CD14-positive monocyte (primary cell): ENCODE data around the gene DUS3L. TPM values are rescaled to one million over a fixed set of nuclear protein-coding genes. Genes with fewer than 3 reads are reported as not detected.

Experiments
- DNase-seq, 3 donors: peaks; one replicate each; pipeline ENCODE4 v3.0.0-alpha.2; 2011 to 2022
- H2AFZ ChIP-seq: 2 replicates; pipeline ENCODE4 v1.6.0; 2012; ENCODE audit warnings: mild to moderate bottlenecking, low read depth, low read length, inconsistent platforms; ENCODE audit not compliant: insufficient read depth, poor library complexity, severe bottlenecking
- H3K27ac ChIP-seq, 2 donors: 1 replicate in 1 of 2; 2 replicates in 1 of 2; pipeline ENCODE4 v1.5.1; 2012 to 2013; ENCODE audit warnings: low read length in 2 of 2, control low read depth in 1 of 2, inconsistent platforms in 1 of 2, low read depth in 1 of 2, mild to moderate bottlenecking in 1 of 2
- H3K27me3 ChIP-seq, 2 donors: one replicate each; pipeline versions ENCODE4 v1.6.0 to v1.6.1; 2011 to 2013; ENCODE audit warnings: low read length in 2 of 2; ENCODE audit not compliant: control insufficient read depth in 2 of 2, insufficient read depth in 2 of 2
- H3K36me3 ChIP-seq, 2 donors: replicated peaks in 1 of 2; 1 replicate in 1 of 2; 2 replicates in 1 of 2; pipeline versions ENCODE4 v1.5.1 to v1.6.1; 2012 to 2013; ENCODE audit warnings: low read length in 2 of 2, control low read depth in 1 of 2, inconsistent platforms in 1 of 2, mild to moderate bottlenecking in 1 of 2; ENCODE audit not compliant: insufficient read depth in 2 of 2, control insufficient read depth in 1 of 2
- H3K4me1 ChIP-seq, 2 donors: 1 replicate in 1 of 2; 2 replicates in 1 of 2; pipeline versions ENCODE4 v1.5.1 to v1.6.1; 2012 to 2013; ENCODE audit warnings: low read length in 2 of 2, control low read depth in 1 of 2, inconsistent platforms in 1 of 2, mild to moderate bottlenecking in 1 of 2, moderate library complexity in 1 of 2; ENCODE audit not compliant: insufficient read depth in 2 of 2, control insufficient read depth in 1 of 2
- H3K4me2 ChIP-seq: replicated peaks from 2 replicates; pipeline ENCODE3; 2012; ENCODE audit warnings: low read length, moderate library complexity, mild to moderate bottlenecking; ENCODE audit not compliant: poor library complexity, severe bottlenecking; ENCODE audit errors: extremely low read depth
- H3K4me3 ChIP-seq, 3 experiments: fragments of 200-600 bp in 1 of 3; sonication (generic) in 1 of 3; replicated peaks in 1 of 3; 1 replicate in 2 of 3; 2 replicates in 1 of 3; pipeline ENCODE4 v1.5.1; 2011 to 2013; ENCODE audit warnings: low read length in 3 of 3, mild to moderate bottlenecking in 3 of 3, control low read depth in 2 of 3, low read depth in 2 of 3, inconsistent platforms in 1 of 3, moderate library complexity in 1 of 3
- H3K79me2 ChIP-seq: 2 replicates; pipeline ENCODE4 v1.6.0; 2012; ENCODE audit warnings: mild to moderate bottlenecking, control low read depth, inconsistent platforms, low read length, moderate library complexity; ENCODE audit not compliant: insufficient read depth
- H3K9ac ChIP-seq: 2 replicates; pipeline ENCODE4 v1.6.0; 2017; ENCODE audit warnings: low read length, mild to moderate bottlenecking; ENCODE audit not compliant: insufficient read depth, poor library complexity, severe bottlenecking
- H3K9me3 ChIP-seq, 2 donors: replicated peaks in 1 of 2; 1 replicate in 1 of 2; 2 replicates in 1 of 2; pipeline versions ENCODE4 v1.5.1 to v1.6.1; 2012 to 2013; ENCODE audit warnings: low read length in 2 of 2, control low read depth in 1 of 2; ENCODE audit not compliant: control insufficient read depth in 1 of 2, insufficient read depth in 1 of 2
- H4K20me1 ChIP-seq: 2 replicates; pipeline ENCODE4 v1.6.0; 2012; ENCODE audit warnings: mild to moderate bottlenecking, low read length, control low read depth, moderate library complexity; ENCODE audit not compliant: insufficient read depth
- H3K27ac Mint-ChIP-seq, 7 donors: one replicate each; pipeline ENCODE4 v1.8.0; 2020; ENCODE audit warnings: mild to moderate bottlenecking in 7 of 7, mixed read lengths in 7 of 7, moderate library complexity in 6 of 7, inconsistent platforms in 2 of 7
- H3K27me3 Mint-ChIP-seq, 3 donors: one replicate each; pipeline ENCODE4 v1.8.0; 2021 to 2022; ENCODE audit warnings: low read depth in 3 of 3, mild to moderate bottlenecking in 3 of 3, mixed read lengths in 3 of 3, moderate library complexity in 3 of 3, inconsistent platforms in 1 of 3
- H3K36me3 Mint-ChIP-seq, 2 donors: one replicate each; pipeline ENCODE4 v1.8.0; 2020; ENCODE audit warnings: mixed read lengths in 2 of 2, inconsistent platforms in 1 of 2, mild to moderate bottlenecking in 1 of 2
- H3K4me1 Mint-ChIP-seq: one replicate; pipeline ENCODE4 v1.8.0; 2020; ENCODE audit warnings: mild to moderate bottlenecking, mixed read lengths
- H3K4me3 Mint-ChIP-seq, 2 donors: one replicate each; pipeline ENCODE4 v1.8.0; 2020; ENCODE audit warnings: mild to moderate bottlenecking in 2 of 2, mixed read lengths in 2 of 2, moderate library complexity in 1 of 2
- H3K9me3 Mint-ChIP-seq, 7 donors: one replicate each; pipeline ENCODE4 v1.8.0; 2020 to 2022; ENCODE audit warnings: mixed read lengths in 7 of 7, mild to moderate bottlenecking in 6 of 7, moderate library complexity in 6 of 7, inconsistent platforms in 2 of 7
- whole genome bisulfite sequencing: methylation state at CpG from one replicate; pipeline ENCODE4 v1.1.5; 2013; ENCODE audit warnings: missing lambda C conversion rate; ENCODE audit not compliant: insufficient coverage; 5-methylcytosine and 5-hydroxymethylcytosine counted together
- intact Hi-C, 2 donors: fragments of 100-400 bp; cut with micrococcal nuclease; formaldehyde crosslinking; loops; one replicate each; pipeline versions ENCODE4 v1.15.0 to v1.15.1; 2023
- polyA plus RNA-seq, 3 donors: library from polyadenylated mRNA; depleted of rRNA in 1 of 3; unstranded in 2 of 3; stranded (reverse) in 1 of 3; fragments of 300-500 nt in 2 of 3; fragments of >200 nt in 1 of 3; fragmentation: Illumina TruSeq in 2 of 3; gene quantifications; 1 replicate in 2 of 3; 2 replicates in 1 of 3; pipeline ENCODE4 v1.2.3, GENCODE V29; 2012 to 2021
- TF ChIP-seq, protein P1 (sequence below): fragments of 200-600 bp; IDR thresholded peaks from one replicate; pipeline ENCODE4 v1.8.0; 2022; ENCODE audit warnings: antibody characterized with exemption, mild to moderate bottlenecking

The DUS3L gene
- polyA plus RNA-seq, 3 donors = 17.4 to 40.2 (median 23.4) TPM

DNA sequence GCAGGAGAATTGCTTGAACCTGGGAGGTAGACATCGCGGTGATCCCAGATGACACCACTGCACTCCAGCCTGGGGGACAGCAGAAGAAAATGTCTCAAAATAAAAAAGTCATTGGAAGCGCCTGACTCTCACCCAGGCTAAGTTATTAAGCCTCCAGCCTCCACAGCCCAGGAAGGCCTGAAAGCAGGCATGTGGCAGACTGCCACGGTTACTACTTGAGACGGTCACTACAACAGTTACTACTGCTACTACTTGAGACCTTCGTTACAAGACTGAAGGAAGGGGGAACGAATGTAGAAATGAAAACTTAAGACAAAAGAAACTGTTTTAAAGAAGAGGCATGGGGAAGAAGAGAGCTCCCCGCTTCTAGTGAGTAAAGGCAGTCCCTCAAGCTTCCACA lies 16.0 kb downstream of the DUS3L start:
- Histone ChIP-seq H3K27me3 (no peaks in the 10 kb centered on the region), H3K9ac (no peak overlapping the region), H4K20me1 (no peaks in the 10 kb centered on the region), H3K36me3 (no peaks in the 10 kb centered on the region), H3K9me3 (no peaks in the 10 kb centered on the region), H3K4me3 (no peak overlapping the region), H3K27ac (no peak overlapping the region), H3K79me2 (no peaks in the 10 kb centered on the region), H3K4me2 (no peak overlapping the region), H2AFZ (no peak overlapping the region), H3K4me1 (no peaks in the 10 kb centered on the region)
- H3K36me3 Mint-ChIP-seq = no peaks in the 10 kb centered on the region
- H3K27ac Mint-ChIP-seq = peak overlapping the region in 1 of 7 donors; percentile 50
- H3K9me3 Mint-ChIP-seq = peaks cover 0 to 2% (median 0%) of the 10 kb centered on the region in 7 donors
- no peak for DNase-seq
- H3K27me3 Mint-ChIP-seq = peaks cover 2 to 16% (median 6%) of the 10 kb centered on the region in 3 donors
- intact Hi-C loops = no loop called here
- no peaks in the 10 kb centered on the region for H3K4me1 Mint-ChIP-seq
- no peak overlapping the region for H3K4me3 Mint-ChIP-seq
- WGBS = 90% methylated on average over 3 of the region's 8 CpGs
- TF ChIP-seq, protein P1, sequence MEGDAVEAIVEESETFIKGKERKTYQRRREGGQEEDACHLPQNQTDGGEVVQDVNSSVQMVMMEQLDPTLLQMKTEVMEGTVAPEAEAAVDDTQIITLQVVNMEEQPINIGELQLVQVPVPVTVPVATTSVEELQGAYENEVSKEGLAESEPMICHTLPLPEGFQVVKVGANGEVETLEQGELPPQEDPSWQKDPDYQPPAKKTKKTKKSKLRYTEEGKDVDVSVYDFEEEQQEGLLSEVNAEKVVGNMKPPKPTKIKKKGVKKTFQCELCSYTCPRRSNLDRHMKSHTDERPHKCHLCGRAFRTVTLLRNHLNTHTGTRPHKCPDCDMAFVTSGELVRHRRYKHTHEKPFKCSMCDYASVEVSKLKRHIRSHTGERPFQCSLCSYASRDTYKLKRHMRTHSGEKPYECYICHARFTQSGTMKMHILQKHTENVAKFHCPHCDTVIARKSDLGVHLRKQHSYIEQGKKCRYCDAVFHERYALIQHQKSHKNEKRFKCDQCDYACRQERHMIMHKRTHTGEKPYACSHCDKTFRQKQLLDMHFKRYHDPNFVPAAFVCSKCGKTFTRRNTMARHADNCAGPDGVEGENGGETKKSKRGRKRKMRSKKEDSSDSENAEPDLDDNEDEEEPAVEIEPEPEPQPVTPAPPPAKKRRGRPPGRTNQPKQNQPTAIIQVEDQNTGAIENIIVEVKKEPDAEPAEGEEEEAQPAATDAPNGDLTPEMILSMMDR = no peak

DNA sequence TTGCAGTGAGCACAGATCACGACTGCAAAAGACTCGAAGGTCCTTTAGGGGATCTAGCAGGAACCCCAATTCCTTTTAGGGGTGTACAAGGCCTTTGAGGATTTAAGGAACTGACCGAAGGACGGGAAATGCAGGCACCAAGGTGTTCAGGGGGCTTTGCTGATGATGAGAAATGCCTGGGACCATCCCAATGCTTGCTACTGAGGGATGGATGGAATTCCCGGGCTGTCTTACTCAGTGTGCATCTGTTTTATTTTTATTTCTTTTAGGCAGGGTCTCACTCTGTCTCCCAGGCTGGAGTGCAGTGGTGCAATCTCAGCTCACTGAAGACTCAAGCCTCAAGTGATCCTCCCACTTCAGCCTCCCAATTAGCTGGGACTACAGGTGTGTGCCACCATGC lies 17.7 kb downstream of the DUS3L start:
- H3K9me3 ChIP-seq = no peaks in the 10 kb centered on the region
- H3K79me2 ChIP-seq = no peaks in the 10 kb centered on the region
- no peaks in the 10 kb centered on the region for H3K4me1 ChIP-seq
- no peaks in the 10 kb centered on the region for H3K27me3 ChIP-seq
- Mint-ChIP-seq H3K36me3 (no peaks in the 10 kb centered on the region), H3K4me1 (no peaks in the 10 kb centered on the region), H3K9me3 (peaks cover 0 to 2% (median 0%) of the 10 kb centered on the region in 7 donors), H3K4me3 (no peak overlapping the region), H3K27ac (no peak overlapping the region), H3K27me3 (peaks cover 2 to 14% (median 7%) of the 10 kb centered on the region in 3 donors)
- H3K9ac ChIP-seq = no peak overlapping the region
- H2AFZ ChIP-seq = no peak overlapping the region
- TF ChIP-seq, protein P1 = no peak
- H3K4me2 ChIP-seq = no peak overlapping the region
- H4K20me1 ChIP-seq = no peaks in the 10 kb centered on the region
- no peaks in the 10 kb centered on the region for H3K36me3 ChIP-seq
- no peak overlapping the region for H3K27ac ChIP-seq
- H3K4me3 ChIP-seq = no peak overlapping the region
- 94% methylated on average over 5 of the region's 5 CpGs for WGBS
- no peak for DNase-seq
- intact Hi-C loops = no loop called here
